Endothelial cell (in vitro differentiated cells): Measurements from ENCODE around the gene CAGE1. TPM values are rescaled to one million over a fixed set of nuclear protein-coding genes. Genes with fewer than 3 reads are reported as not detected.

Experiments
- DNase-seq: peaks from one replicate; pipeline ENCODE4 v3.0.0; 2021; ENCODE audit warnings: low spot score
- H3K27ac Mint-ChIP-seq: one replicate; pipeline ENCODE4 v1.8.0; 2021; ENCODE audit warnings: mixed read lengths, inconsistent platforms; ENCODE audit not compliant: unreplicated experiment
- H3K27me3 Mint-ChIP-seq: one replicate; pipeline ENCODE4 v1.8.0; 2021; ENCODE audit warnings: mild to moderate bottlenecking, moderate library complexity, mixed read lengths, inconsistent platforms; ENCODE audit not compliant: unreplicated experiment
- H3K36me3 Mint-ChIP-seq: one replicate; pipeline ENCODE4 v1.8.0; 2021; ENCODE audit warnings: mild to moderate bottlenecking, low read depth, mixed read lengths, inconsistent platforms; ENCODE audit not compliant: unreplicated experiment
- H3K4me1 Mint-ChIP-seq: one replicate; pipeline ENCODE4 v1.8.0; 2021; ENCODE audit warnings: mild to moderate bottlenecking, mixed read lengths, inconsistent platforms; ENCODE audit not compliant: unreplicated experiment
- H3K4me3 Mint-ChIP-seq: one replicate; pipeline ENCODE4 v1.8.0; 2021; ENCODE audit warnings: mild to moderate bottlenecking, mixed read lengths, inconsistent platforms; ENCODE audit not compliant: unreplicated experiment
- H3K9me3 Mint-ChIP-seq: one replicate; pipeline ENCODE4 v1.8.0; 2021; ENCODE audit warnings: mixed read lengths, inconsistent platforms; ENCODE audit not compliant: unreplicated experiment
- total RNA-seq: library from RNA; stranded (reverse); fragmentation: NEBNext Ultra II Directional; extraction: Animal tissue kit (Norgen Biotek cat#: 25700); gene quantifications from one replicate; pipeline ENCODE4 v1.2.1, GENCODE V29; 2021; ENCODE audit not compliant: unreplicated experiment
- TF ChIP-seq, protein P1 (sequence below): fragments of 200-600 bp; sonication (generic); IDR thresholded peaks from one replicate; pipeline ENCODE4 v1.5.0; 2021; ENCODE audit warnings: antibody characterized with exemption; ENCODE audit not compliant: unreplicated experiment

Gene CAGE1
- total RNA-seq, 1 donor from 2014 or later: not detected

DNA sequence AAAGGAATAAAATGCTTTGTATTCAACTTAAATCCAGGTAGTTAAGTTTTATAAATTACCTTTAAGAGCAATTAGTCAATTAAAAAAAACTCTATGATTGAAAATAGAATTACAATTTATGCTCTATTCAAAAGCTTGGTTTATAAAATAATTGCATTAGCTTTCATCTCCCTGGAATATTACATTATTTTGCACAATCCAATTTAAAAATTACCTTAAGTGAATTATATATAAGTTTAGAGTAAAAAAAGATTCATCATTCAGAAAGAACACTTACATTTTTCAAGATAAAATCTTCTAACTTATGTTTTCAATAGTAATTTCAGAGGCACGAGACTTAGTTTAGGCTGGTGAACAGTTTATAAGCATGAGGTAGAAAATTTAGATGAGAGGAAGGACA is 91.4 kb downstream of the CAGE1 start:
- no peaks in the 10 kb centered on the region for H3K27me3 Mint-ChIP-seq
- peaks cover 23% of the 10 kb centered on the region for H3K36me3 Mint-ChIP-seq
- no peak overlapping the region for H3K4me3 Mint-ChIP-seq
- TF ChIP-seq, protein P1, sequence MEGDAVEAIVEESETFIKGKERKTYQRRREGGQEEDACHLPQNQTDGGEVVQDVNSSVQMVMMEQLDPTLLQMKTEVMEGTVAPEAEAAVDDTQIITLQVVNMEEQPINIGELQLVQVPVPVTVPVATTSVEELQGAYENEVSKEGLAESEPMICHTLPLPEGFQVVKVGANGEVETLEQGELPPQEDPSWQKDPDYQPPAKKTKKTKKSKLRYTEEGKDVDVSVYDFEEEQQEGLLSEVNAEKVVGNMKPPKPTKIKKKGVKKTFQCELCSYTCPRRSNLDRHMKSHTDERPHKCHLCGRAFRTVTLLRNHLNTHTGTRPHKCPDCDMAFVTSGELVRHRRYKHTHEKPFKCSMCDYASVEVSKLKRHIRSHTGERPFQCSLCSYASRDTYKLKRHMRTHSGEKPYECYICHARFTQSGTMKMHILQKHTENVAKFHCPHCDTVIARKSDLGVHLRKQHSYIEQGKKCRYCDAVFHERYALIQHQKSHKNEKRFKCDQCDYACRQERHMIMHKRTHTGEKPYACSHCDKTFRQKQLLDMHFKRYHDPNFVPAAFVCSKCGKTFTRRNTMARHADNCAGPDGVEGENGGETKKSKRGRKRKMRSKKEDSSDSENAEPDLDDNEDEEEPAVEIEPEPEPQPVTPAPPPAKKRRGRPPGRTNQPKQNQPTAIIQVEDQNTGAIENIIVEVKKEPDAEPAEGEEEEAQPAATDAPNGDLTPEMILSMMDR: no peak
- no peaks in the 10 kb centered on the region for H3K9me3 Mint-ChIP-seq
- H3K27ac Mint-ChIP-seq: no peak overlapping the region
- DNase-seq: no peak
- no peaks in the 10 kb centered on the region for H3K4me1 Mint-ChIP-seq

DNA sequence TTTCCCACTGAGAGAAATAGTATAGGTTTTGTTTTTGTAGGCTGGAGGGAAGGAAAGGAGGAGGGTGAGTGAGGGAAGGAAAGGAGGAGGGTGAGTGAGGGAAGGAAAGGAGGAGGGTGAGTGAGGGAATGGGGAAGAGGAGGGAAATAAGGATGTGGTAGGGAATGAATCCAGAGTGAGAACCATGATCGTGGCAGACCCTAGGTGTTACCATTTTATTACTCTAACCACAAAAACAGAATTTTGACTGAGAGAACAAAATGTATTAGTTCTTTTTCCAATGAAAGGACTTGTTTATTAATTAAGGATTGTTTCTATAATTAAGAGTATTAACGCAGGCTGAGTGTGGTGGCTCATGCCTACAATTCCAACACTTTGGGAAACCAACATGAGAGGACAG is 92.9 kb downstream of the CAGE1 start:
- H3K27me3 Mint-ChIP-seq: no peaks in the 10 kb centered on the region
- TF ChIP-seq, protein P1: no peak
- no peak overlapping the region for H3K4me3 Mint-ChIP-seq
- DNase-seq: no peak
- peaks cover 32% of the 10 kb centered on the region for H3K36me3 Mint-ChIP-seq
- no peak overlapping the region for H3K27ac Mint-ChIP-seq
- no peaks in the 10 kb centered on the region for H3K9me3 Mint-ChIP-seq
- no peaks in the 10 kb centered on the region for H3K4me1 Mint-ChIP-seq

DNA sequence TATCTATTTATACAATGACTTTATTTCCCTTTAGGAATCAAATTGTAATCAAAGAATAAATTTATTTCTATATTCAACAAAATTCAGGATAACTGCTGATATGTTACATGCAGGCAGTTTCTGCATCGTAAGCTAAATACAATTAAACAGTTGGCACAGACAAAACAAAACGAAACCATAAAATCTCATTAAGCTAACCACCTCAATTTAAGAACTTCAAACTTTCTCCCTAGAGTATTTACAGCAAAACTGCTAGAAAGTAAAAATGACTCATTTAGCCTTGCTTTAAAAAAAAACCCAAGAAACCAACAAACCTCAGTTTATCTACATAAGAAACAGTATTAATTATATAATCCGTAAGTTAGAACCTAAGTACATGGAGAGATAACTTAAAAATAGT is 93.6 kb downstream of the CAGE1 start:
- Mint-ChIP-seq H3K4me1 (no peaks in the 10 kb centered on the region), H3K4me3 (no peak overlapping the region), H3K27ac (no peak overlapping the region), H3K9me3 (no peaks in the 10 kb centered on the region), H3K36me3 (peaks cover 26% of the 10 kb centered on the region), H3K27me3 (no peaks in the 10 kb centered on the region)
- DNase-seq: no peak
- TF ChIP-seq, protein P1: no peak

DNA sequence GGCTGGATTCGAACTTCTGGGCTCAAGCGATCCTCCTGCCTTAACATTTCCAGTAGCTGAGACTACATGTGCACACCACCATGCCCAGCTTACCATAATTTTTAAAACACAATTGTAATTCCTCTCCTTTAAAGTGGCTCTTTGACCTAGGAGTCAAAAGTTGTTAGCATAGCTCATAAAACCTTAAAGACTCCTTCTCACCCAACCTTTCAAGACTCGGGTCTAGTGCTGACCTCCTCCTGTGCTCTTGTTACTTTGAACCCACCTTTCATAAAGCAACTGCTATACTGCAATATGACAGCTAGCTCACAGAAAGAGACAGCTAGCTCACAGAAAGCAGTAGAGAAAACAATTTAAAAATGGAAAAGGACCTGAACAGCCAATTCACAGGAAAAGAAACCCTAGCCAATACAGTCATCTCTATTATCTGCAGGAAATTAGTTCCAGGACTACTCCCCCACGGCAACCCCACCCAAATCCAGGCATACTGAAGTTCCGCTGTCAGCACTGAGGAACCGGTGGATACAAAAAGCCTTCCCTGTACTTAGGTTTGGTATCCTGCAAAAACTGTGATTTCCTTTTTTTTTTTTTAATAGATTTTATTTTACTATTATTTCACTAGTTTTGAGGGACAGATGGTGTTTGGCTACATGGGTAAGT is 96.8 kb downstream of the CAGE1 start:
- no peak for DNase-seq
- Mint-ChIP-seq H3K4me3 (peak overlapping the region; percentile 0), H3K36me3 (peaks cover 15% of the 10 kb centered on the region), H3K9me3 (no peaks in the 10 kb centered on the region), H3K27ac (no peak overlapping the region), H3K4me1 (peaks cover 7% of the 10 kb centered on the region), H3K27me3 (no peaks in the 10 kb centered on the region)
- TF ChIP-seq, protein P1: no peak

DNA sequence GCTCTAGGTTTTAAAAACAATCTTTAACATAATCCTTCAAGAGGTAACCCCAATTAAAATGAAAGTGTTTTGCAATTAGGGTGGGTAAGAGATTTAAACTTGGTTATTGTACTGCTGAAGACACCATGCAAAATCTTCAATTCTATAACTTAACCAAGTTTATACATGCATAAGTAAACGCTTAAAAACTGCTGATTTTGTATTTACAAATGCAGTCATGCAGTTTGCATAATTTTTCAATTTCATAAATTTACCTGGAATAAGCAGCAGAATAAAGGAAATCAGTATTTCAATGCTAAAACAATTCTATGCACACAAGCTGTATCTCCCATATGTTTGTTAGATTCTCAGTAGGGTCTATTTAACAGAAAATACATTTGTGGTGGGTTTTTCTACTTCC is 99.5 kb downstream of the CAGE1 start:
- H3K4me3 Mint-ChIP-seq: no peak overlapping the region
- TF ChIP-seq, protein P1: no peak
- no peaks in the 10 kb centered on the region for H3K27me3 Mint-ChIP-seq
- DNase-seq: no peak
- no peaks in the 10 kb centered on the region for H3K9me3 Mint-ChIP-seq
- H3K27ac Mint-ChIP-seq: no peak overlapping the region
- H3K4me1 Mint-ChIP-seq: peaks cover 15% of the 10 kb centered on the region
- H3K36me3 Mint-ChIP-seq: peaks cover 9% of the 10 kb centered on the region
